CD4-positive, alpha-beta T cell treated with Interleukin-4 for 4 hours (primary cell): ENCODE results near the gene SGTA.

ENCODE experiments used
- DNase-seq: peaks from one replicate; pipeline ENCODE4 v3.0.0-alpha.2; 2020

The SGTA gene

DNA sequence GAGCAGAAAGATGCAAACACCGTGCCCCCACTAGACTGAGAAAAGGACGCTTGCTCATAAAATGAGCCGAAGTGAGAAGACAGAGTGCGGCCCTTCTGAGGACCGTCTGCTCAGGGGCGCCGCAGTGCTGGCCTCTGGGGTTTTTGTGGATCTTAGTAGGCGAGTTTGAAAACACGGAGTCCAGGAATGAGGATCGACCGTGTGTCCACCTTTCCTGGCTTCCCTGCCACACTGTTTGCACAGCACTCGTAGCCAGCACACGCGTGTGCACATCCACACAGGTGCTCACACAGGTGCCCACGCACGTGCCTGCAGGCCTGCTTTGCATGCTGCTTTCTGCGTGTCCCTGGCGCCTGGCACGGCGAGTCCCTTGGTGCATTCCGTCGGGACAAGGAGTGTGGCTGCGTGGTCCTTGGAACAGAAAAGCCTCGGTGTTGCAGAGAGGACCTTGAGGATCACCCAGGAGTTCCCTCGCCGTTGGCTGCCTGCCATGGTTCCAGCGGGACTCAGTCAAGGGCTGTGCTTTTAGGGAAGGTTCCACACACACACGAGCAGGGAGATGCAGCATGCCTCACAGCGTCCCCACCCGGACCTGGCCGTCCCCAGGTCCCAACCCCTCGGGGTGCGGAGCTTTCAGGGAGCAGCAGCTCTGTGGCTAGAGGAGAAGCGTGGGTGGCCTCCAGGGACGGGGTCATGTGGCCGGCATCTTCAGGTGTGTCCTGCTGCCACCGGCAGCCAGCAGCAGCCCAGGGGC lies 26.5 kb upstream of the SGTA start:
- DNase-seq: no peak

GRCh38 chr19:2808129-2808941 lies 25.3 kb upstream of the SGTA start:
- no peak for DNase-seq

- no peak for DNase-seq
Observed at GRCh38 chr19:2807379-2808128, 24.5 kb upstream of the SGTA start.

GRCh38 chr19:2806736-2807378 lies 23.8 kb upstream of the SGTA start:
- DNase-seq: no peak

DNA sequence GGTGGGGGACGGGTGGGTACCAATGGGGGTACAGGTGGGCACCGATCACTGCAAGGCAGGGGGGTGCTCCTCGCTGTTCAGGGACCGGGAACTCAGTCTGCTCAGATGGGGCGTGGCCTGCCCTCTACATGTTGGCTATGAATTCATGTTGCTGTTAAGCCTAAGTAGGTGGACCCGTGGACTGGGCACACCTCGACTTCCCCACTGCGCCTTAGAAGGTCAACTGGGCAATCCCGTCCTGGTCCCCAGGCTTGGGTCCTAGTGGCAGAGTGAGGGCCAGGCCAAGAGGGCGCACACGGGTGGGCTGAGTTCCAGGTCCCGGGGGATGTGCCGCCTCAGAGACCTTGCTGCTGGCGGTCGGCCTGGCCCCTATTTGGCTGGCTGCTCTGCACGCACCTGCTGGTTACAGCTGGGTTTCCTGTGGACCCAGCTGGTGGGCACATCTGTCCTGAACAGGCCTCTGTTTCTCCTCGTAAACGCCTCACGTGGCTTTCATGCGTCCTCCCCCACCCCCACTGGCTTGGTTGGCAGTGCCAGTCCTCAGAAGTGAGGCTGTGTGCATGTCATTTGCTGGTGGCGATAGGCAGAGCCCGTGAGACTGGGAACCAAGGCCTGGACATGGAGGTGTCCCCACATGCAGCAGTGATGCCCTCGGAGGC lies 23.0 kb upstream of the SGTA start:
- DNase-seq: no peak

DNA sequence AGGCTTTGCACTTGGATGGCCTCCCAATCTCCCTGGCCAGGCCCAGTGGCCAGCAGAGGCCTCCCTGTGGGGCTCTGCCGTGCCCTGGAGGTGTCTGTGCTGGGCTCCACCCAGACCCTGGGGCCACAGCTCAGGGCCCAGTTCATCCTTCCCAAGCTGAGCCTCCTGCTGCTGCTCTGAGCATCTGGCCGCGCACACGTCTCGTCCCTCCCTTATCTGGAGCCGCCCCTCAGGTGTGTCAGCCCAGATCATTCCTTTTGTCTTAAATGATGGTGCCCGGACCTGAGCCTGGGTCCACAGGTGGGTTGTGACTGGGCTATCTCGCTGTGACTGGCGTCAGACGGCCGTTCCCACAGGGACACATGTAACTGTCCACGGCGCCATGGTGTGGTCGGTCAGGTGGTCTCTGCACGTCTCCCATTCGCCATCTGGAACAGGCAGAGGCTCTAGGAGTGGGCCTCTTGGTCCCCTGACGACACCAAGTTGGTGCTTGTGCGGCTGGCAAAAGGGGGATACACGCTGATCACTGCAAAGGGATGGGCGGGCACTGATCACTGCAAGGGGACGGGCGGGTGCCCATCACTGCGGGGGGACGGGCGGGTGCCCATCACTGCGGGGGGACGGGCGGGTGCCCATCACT lies 22.3 kb upstream of the SGTA start:
- no peak for DNase-seq

DNA sequence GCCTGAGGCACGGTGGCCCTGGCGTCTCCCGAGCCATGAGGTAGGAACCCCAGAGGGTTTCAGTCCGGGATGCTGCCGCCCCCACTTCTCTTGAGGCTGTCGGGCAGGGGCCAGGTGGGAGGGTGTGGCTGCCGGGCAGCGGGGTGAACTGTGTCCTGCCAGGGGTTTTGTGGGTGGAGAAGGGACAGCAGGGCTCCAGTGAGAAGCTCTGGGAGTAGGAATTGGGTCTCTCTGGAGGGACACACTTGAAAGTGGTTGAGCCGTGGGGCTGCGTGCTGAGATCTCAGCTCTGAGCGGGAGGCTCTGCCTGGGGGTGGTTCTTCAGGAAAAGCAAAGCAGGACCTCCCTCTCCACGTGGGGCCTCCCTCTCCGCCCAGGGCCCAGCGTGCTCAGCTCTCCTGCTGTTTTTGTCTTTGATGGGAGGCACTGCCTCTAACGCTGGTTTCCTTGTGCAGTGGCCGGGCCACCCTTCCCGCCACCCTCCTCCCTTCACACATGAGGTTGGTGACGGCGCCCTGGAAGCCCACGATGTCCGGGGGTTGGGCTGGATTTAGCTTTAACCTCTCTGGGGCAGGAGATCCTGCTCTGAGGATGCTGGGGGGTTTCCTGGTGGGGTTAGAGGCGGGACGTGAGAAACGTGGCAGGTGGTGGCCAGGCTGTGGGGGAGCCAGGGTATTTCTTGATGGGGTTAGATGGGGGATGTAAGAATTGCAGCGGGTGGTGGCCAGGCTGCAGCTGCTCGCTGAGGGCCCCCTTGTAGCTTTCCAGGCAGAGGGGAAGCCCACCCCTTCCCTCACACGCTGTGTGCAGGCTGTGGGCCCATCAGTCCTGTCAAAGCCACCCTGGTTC lies 21.3 kb upstream of the SGTA start:
- DNase-seq: no peak

DNA sequence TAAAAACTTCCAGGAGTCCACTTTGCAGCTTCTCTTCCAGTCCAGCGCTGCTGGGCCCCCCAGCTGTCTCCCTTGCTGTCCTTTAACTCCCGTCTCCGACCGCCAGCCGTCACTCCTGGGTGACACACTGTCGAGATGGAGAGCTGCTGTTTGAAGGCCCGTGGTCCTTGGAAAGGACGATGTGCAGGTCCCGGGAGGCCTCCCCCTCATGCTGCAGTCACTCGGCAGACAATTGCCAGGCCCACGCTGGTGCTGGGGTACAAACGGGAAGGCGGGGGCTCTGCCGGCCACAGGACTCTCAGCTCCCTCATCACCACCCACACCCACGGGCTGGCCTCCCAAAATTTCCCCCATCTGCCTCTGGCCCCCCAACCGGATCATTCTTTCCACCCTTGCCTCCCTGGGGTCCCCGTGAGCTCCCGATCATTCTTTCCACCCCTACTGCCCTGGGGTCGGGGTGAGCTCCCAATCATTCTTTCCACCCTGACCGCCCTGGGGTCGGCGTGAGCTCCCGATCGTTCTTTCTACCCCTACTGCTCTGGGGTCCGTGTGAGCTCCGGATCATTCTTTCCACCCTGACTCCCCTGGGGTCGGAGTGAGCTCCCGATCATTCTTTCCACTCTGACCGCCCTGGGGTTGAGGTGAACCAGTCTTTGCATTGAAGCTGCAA lies 20.5 kb upstream of the SGTA start:
- DNase-seq: no peak

DNA sequence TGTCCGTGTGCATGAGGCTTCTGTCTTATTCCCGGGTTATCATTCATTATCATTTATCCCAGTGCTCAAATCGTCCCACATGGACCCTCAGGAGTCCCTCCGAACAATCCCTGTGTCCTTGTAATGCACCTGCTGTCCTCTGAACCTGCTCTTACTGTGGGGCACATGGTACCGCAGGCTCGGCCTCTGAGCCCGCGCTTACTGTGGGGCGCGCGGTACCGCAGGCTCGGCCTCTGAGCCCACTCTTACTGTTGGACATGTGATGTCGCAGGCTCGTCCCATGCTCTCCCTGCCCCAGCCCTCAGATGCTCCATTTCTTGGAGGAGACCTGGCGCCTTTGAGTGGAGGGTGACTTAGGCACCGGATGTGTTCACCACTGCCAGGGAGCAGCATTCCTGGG lies 19.8 kb upstream of the SGTA start:
- DNase-seq: no peak

DNA sequence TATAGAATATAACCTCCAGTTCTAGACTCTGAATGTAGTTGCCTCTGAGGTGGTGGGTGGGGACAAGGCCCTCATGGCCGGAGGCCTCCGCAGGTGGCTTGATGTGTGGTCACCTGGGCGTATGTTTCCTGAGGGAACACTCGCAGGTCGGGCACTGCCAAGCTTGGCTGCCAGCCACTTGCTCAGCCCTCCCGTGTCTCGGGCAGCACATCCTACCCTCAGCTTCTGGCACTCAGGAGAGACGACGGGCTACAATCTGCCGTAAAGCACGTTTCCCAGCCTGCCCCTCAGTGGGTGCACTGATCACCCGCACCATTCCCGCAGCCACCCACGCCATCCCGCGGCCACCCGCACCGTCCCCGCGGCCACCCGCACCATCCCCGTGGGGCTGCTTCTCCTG lies 17.4 kb upstream of the SGTA start:
- DNase-seq: no peak

GRCh38 chr19:2799273-2800020 lies 16.4 kb upstream of the SGTA start:
- DNase-seq: no peak

GRCh38 chr19:2798733-2799132 lies 15.7 kb upstream of the SGTA start:
- DNase-seq: no peak

DNA sequence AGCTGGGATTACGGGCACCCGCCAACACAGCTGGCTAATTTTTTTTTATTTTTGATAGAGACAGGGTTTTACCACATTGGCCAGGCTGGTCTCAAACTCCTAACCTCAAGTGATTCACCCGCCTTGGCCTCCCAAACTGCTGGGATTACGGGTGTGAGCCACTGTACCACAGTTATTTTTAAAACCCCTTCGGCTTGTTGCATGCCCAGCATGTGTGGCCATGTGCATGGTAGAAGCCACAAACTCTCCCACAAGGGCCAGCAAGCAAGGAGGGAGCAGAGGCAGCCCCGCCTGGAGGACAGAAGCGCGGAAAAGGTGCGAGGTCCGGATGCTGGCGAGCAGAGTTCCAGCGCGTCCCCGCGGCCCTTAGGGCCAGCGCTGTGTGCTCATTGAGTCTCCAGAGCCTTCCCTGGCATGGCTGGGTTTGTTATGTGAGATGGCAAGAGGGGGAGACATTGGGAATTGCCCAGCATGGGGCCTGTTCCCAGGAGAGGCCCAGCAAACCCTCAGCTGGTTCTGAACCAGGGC lies 15.1 kb upstream of the SGTA start:
- no peak for DNase-seq

GRCh38 chr19:2797280-2797679 lies 14.2 kb upstream of the SGTA start:
- DNase-seq: no peak

DNA sequence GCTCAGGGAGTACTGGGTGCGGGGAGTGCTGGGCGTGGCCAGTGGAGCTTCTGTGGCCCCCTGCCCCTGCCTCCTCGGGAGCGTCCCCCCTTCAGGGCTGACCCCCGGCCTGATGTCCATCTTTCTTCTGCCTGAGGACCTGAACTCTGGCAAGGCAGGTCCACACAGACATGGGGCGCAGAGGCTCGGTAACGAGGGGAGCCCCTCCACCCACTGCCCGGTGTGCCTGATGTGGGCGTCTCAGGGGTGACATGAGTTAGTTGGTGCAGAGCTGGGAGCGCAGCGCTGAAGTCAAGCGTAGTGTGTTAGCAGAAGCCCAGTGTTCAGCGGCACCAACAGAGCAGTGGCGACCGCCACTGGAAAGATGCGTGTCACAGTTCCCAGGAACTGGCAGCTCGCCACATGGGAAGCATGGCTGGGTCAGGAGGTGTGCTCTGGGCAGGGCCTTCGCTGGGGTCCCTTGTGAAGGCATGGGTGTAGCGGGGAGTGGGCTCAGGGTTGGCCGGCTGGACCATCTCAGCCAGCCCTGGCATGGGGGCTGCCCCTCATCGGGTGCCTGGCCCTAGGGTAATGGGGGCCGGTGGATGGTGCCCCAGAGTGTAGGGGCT lies 13.7 kb upstream of the SGTA start:
- DNase-seq: no peak

- DNase-seq: no peak
Observed at GRCh38 chr19:2795827-2796658, 13.0 kb upstream of the SGTA start.

GRCh38 chr19:2793577-2793976 lies 10.5 kb upstream of the SGTA start:
- no peak for DNase-seq

- DNase-seq: no peak
Observed at GRCh38 chr19:2793126-2793525, 10.1 kb upstream of the SGTA start.
